GM18861 (cell line): Measurements from ENCODE around the gene SPSB3.
"Not testable (repeated sequence)": the region's sequence is repeated elsewhere in the genome, so short reads cannot be mapped to it uniquely, and the experiment has no call there.

Experiments used
- ATAC-seq: cut with Tn5 transposase; IDR thresholded peaks from one replicate; pipeline ENCODE4 v1.9.1; 2021; ENCODE audit not compliant: unreplicated experiment

SPSB3 gene

DNA sequence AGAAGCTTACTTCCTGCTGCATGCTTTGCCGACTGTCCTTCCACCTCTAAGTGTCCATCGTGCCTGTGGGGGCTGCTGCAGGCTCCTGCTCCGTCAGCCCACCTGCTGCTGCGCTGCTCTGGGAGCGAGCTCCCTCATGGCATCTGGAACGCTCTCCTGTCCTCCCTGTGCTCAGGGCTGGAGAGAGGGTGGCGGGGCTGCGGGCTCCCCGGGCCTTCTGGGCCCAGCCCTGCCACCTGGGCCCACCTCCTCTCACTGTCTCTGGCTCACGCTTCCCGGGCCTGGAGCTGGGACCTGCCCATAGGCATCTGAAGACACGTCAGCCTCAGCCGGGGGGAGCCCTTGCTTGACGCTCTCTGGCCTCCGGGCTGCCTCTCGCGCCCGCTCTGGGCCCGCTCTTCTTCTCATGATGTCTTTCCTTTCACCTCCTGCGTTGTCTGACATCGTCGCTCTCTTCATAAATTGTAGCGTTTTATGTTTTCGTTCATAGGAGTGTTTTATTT is 38.0 kb downstream of the SPSB3 start:
- no peak for ATAC-seq

GRCh38 chr16:1743376-1744337 is 38.7 kb downstream of the SPSB3 start:
- ATAC-seq, result no peak

DNA sequence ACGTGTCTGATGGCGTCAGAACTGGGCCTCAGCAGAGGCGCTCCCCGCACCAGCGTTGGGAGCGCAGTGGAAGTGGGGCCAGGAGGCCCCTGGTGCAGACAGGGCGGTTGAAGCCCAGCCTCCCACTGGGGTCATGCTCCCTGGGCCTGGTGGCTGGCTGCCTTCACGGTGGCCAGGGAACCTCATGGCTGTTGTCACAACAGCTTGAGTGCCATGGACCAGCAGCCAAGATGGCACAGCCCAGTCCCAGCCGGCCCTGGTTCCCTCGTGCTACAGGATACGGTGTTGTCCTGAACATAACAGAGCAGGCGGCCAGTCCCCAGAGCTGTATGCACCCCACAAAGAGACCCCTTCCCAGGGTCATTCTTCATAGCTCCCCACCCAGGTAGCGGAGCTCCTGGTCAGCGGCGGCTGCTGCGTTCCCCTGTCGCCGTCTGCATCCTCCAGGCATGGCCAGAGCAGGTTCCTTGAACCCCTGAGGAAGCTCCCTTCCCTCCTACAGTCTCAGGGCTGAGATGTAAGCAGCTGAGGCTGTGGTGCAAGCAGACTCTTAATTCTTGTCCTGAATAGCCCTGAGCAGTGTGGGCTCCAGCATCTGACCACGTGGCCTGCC is 40.7 kb downstream of the SPSB3 start:
- no peak for ATAC-seq

GRCh38 chr16:1740781-1741490 is 41.4 kb downstream of the SPSB3 start:
- no peak for ATAC-seq

GRCh38 chr16:1740234-1740633 is 42.1 kb downstream of the SPSB3 start:
- ATAC-seq, result no peak

- no peak for ATAC-seq
Measured at GRCh38 chr16:1734816-1735215, 47.6 kb downstream of the SPSB3 start.

GRCh38 chr16:1734123-1734522 is 48.2 kb downstream of the SPSB3 start:
- no peak for ATAC-seq

DNA sequence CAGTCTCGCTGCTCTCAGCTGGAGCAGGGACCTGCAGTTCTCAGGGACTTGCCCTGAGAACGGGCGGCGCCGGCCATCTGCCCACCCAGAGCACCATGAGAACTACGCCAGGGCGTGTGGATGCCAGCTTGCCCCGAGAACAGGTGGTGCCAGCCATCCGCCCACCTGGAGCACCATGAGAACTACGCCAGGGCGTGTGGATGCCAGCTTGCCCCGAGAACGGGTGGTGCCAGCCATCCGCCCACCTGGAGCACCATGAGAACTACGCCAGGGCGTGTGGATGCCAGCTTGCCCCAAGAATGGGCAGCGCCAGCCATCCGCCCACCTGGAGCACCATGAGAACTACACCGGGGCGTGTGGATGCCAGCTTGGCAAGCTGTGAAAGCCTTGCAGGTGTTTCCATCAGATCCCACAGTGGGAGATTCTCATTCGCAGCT is 49.8 kb downstream of the SPSB3 start:
- not testable (repeated sequence) for ATAC-seq

DNA sequence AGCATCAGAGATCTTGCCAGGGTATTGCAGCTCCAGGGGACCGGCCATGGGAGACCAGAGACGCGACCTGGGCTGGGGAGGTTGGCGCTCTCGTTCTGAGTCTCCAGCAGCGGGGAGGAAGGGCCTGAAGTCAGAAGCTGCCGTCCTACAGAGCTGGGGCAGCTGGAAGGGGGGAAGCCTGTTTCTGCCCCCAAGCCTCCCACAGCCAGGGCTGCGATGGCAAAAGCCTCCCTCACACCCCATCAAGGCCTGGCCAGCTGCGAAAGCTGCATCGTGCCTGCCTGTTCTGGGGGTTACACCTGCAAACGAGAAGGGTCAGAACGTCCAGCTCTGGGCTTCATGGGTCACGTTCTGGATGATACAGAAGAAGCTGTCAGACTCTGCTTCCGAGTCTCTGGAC is 50.3 kb downstream of the SPSB3 start:
- ATAC-seq, result no peak

DNA sequence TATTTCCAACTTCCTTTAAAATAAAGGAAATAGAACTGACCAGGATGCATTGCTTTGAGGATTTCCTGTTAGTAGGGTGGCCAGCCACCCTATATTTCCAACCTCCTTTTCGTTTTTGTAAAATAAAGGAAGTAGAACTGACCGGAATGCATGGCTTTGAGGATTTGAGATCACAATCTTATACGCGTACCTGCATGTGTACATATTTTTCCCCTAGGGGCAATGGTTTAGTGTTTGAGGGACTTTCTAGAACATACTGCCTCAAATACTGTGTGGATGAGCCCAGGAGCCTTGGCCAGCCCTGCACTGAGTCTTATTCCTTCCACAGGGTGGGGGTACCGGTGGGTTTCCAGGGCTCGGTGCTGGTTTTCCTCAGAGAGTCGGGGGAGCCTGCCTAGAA is 50.8 kb downstream of the SPSB3 start:
- ATAC-seq, result no peak

- ATAC-seq, result no peak
Measured at GRCh38 chr16:1731073-1731472, 51.3 kb downstream of the SPSB3 start.

DNA sequence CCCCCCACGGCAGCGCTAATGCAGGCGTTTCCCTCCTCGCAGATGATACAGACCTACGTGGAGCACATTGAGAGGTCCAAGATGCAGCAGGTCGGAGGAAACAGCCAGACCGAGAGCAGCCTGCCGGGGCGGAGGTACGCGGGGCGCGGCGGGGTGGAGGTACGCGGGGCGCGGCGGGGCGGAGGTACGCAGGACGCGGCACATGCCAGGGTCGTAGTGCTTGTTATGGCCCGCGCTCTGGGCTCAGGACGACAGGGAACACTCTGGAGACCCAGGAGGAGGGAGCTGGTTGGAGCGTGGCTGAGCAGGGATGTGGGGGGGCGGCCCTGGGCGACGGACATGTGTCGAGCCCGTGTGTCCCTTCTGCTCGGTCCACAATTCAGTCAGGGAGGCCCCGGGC is 52.9 kb downstream of the SPSB3 start:
- ATAC-seq, result no peak

- no peak for ATAC-seq
Measured at GRCh38 chr16:1729026-1729425, 53.3 kb downstream of the SPSB3 start.

- ATAC-seq, result no peak
Measured at GRCh38 chr16:1727651-1728624, 54.4 kb downstream of the SPSB3 start.
